Endothelial cell of umbilical vein (primary cell): Measurements from ENCODE around the gene TP73. TPM values are rescaled to one million over a fixed set of nuclear protein-coding genes. Genes with fewer than 3 reads are reported as not detected.

ENCODE experiments used
- BruUV-seq: library from RNA; stranded (reverse); fragments of 400-500 nt; replicated peaks from 2 replicates; lab custom pipeline; 2021; lab: Mats Ljungman, UMichigan
- CTCF ChIA-PET: fragments of 300-600, 350-600 bp; sonication (Branson Sonifier 250); formaldehyde crosslinking; loops from one replicate; lab custom pipeline; 2021; ENCODE audit warnings: antibody characterized with exemption, inconsistent platforms; lab: Charles Lee
- POLR2A ChIA-PET: fragments of 300-600, 350-600 bp; sonication (Branson Sonifier 250); formaldehyde crosslinking; loops from one replicate; lab custom pipeline; 2021; ENCODE audit warnings: antibody characterized with exemption, inconsistent platforms; lab: Charles Lee
- DNase-seq: peaks from one replicate; pipeline ENCODE4 v3.0.0-alpha.2; 2011; ENCODE audit warnings: low read depth, low spot score
- FAIRE-seq: peaks from 2 replicates; lab custom pipeline; 2011; peaks lifted over from hg19 to GRCh38; lab: Jason Lieb, UNC
- H2AFZ ChIP-seq: 2 replicates; pipeline ENCODE4 v1.6.0; 2012; ENCODE audit warnings: low read depth, low read length, control low read depth, inconsistent platforms
- H3K27ac ChIP-seq: 2 replicates; pipeline ENCODE4 v1.5.1; 2011; ENCODE audit warnings: low read depth, mild to moderate bottlenecking, control low read depth, low read length, moderate library complexity; ENCODE audit not compliant: insufficient read depth
- H3K27me3 ChIP-seq, 2 experiments: 2 replicates each; pipeline versions ENCODE4 v1.6.0 to v1.6.1; 2011; ENCODE audit warnings: low read length in 2 of 2, mixed read lengths in 1 of 2; ENCODE audit not compliant: control insufficient read depth in 2 of 2, insufficient read depth in 2 of 2
- H3K36me3 ChIP-seq, 2 experiments: 2 replicates in 1 of 2; 3 replicates in 1 of 2; pipeline ENCODE4 v1.5.1; 2011; ENCODE audit warnings: low read length in 2 of 2, mild to moderate bottlenecking in 1 of 2, moderate library complexity in 1 of 2; ENCODE audit not compliant: control insufficient read depth in 2 of 2, insufficient read depth in 2 of 2; ENCODE audit errors: extremely low read depth in 1 of 2
- H3K4me1 ChIP-seq: 3 replicates; pipeline ENCODE4 v1.5.1; 2011; ENCODE audit warnings: mild to moderate bottlenecking, low read length; ENCODE audit not compliant: control insufficient read depth, insufficient read depth; ENCODE audit errors: extremely low read depth
- H3K4me2 ChIP-seq: 2 replicates; pipeline ENCODE4 v1.6.1; 2011; ENCODE audit warnings: low read length, control low read depth, mixed read lengths; ENCODE audit not compliant: insufficient read depth
- H3K4me3 ChIP-seq, 3 experiments: fragments of 200-600 bp in 1 of 3; sonication (generic), shearing (Covaris generic) in 1 of 3; replicated peaks in 1 of 3; 2 replicates each; pipeline ENCODE4 v1.5.1; 2011 to 2016; ENCODE audit warnings: control low read depth in 3 of 3, low read length in 3 of 3, mild to moderate bottlenecking in 2 of 3, inconsistent platforms in 1 of 3, low read depth in 1 of 3, moderate library complexity in 1 of 3; ENCODE audit not compliant: insufficient read depth in 1 of 3
- H3K79me2 ChIP-seq: 2 replicates; pipeline ENCODE4 v1.6.0; 2012; ENCODE audit warnings: low read length, inconsistent platforms; ENCODE audit not compliant: control insufficient read depth, insufficient read depth
- H3K9ac ChIP-seq: replicated peaks from 2 replicates; pipeline ENCODE3; 2011; ENCODE audit warnings: low read length, control low read depth; ENCODE audit not compliant: insufficient read depth; ENCODE audit errors: extremely low read depth
- H3K9me1 ChIP-seq: replicated peaks from 3 replicates; pipeline ENCODE4 v1.6.0; 2011; ENCODE audit warnings: mild to moderate bottlenecking, low read length; ENCODE audit not compliant: control insufficient read depth, insufficient read depth; ENCODE audit errors: extremely low read depth
- H3K9me3 ChIP-seq: replicated peaks from 2 replicates; pipeline ENCODE4 v1.5.1; 2012; ENCODE audit warnings: low read length, inconsistent platforms; ENCODE audit not compliant: control insufficient read depth, insufficient read depth
- H4K20me1 ChIP-seq: replicated peaks from 2 replicates; pipeline ENCODE3; 2011; ENCODE audit warnings: mild to moderate bottlenecking, low read length; ENCODE audit not compliant: control insufficient read depth, insufficient read depth; ENCODE audit errors: extremely low read depth
- EZH2 ChIP-seq: IDR thresholded peaks from 2 replicates; pipeline ENCODE4 v1.6.1; 2012; ENCODE audit warnings: borderline replicate concordance, low read depth, mild to moderate bottlenecking, moderate library complexity, low read length, inconsistent platforms; ENCODE audit not compliant: severe bottlenecking
- FOS ChIP-seq: IDR thresholded peaks from 2 replicates; pipeline ENCODE4 v1.6.1; 2011; ENCODE audit warnings: mild to moderate bottlenecking, low read length, moderate library complexity, borderline replicate concordance; ENCODE audit not compliant: insufficient read depth
- GATA2 ChIP-seq: IDR thresholded peaks from 2 replicates; pipeline ENCODE4 v1.7.0; 2011; ENCODE audit warnings: low read depth, mild to moderate bottlenecking, moderate library complexity, mixed read lengths, low read length; ENCODE audit not compliant: insufficient read length, insufficient read depth
- JUN ChIP-seq: IDR thresholded peaks from 2 replicates; pipeline ENCODE4 v1.6.1; 2011; ENCODE audit warnings: borderline replicate concordance, low read depth; ENCODE audit not compliant: insufficient read length, insufficient read depth
- MYC ChIP-seq: IDR thresholded peaks from one replicate; pipeline ENCODE4 v1.6.1; 2011; ENCODE audit warnings: mild to moderate bottlenecking, low read depth, low read length
- POLR2A ChIP-seq: IDR thresholded peaks from 2 replicates; pipeline ENCODE4 v1.6.1; 2012; ENCODE audit warnings: low read depth, mild to moderate bottlenecking, control low read depth, low read length
- POLR2AphosphoS5 ChIP-seq: IDR thresholded peaks from 2 replicates; pipeline ENCODE4 v1.6.1; 2012; ENCODE audit warnings: low read depth, mild to moderate bottlenecking, control low read depth, low read length, moderate library complexity; ENCODE audit not compliant: insufficient read depth
- dilution Hi-C: fragments of 300-500 bp; cut with MboI; formaldehyde crosslinking; loops from one replicate; pipeline ENCODE4 v1.15.0; 2019; ENCODE audit warnings: low sequenced_read_pairs; ENCODE audit not compliant: extremely low pct_ligation_motif_present
- intact Hi-C: fragments of 100-400 bp; cut with micrococcal nuclease; formaldehyde crosslinking; loops from one replicate; pipeline ENCODE4 v1.10.0; 2022
- polyA plus RNA-seq, 4 experiments: library from polyadenylated mRNA; depleted of rRNA in 3 of 4; stranded (reverse) in 3 of 4; unstranded in 1 of 4; fragments of >200 nt; gene quantifications; 2 replicates each; pipeline versions ENCODE4 v1.2.1 to v1.2.3, GENCODE V29; 2011 to 2012; ENCODE audit warnings: missing spikeins in 1 of 4
- total RNA-seq: library from RNA; stranded (reverse); gene quantifications from 2 replicates; pipeline ENCODE4 v1.2.3, GENCODE V29; 2021
- TF ChIP-seq, protein P1 (sequence below), 2 donors: IDR thresholded peaks; 1 replicate in 1 of 2; 2 replicates in 1 of 2; pipeline ENCODE4 v1.5.1; 2011; ENCODE audit warnings: low read length in 2 of 2, mild to moderate bottlenecking in 2 of 2, moderate library complexity in 2 of 2, control low read depth in 1 of 2, inconsistent platforms in 1 of 2, low read depth in 1 of 2; ENCODE audit not compliant: insufficient read depth in 1 of 2; ENCODE audit errors: extremely low read depth in 1 of 2
- TF ChIP-seq, protein P2 (sequence below): IDR thresholded peaks from 2 replicates; pipeline ENCODE4 v1.6.1; 2011; ENCODE audit not compliant: insufficient read depth, insufficient read length

Gene TP73
- total and polyA plus RNA-seq, 2 donors (not counting 3 experiments of a cell fraction or from before 2014, with no cell fraction given): 0.03 to 0.15 TPM

DNA sequence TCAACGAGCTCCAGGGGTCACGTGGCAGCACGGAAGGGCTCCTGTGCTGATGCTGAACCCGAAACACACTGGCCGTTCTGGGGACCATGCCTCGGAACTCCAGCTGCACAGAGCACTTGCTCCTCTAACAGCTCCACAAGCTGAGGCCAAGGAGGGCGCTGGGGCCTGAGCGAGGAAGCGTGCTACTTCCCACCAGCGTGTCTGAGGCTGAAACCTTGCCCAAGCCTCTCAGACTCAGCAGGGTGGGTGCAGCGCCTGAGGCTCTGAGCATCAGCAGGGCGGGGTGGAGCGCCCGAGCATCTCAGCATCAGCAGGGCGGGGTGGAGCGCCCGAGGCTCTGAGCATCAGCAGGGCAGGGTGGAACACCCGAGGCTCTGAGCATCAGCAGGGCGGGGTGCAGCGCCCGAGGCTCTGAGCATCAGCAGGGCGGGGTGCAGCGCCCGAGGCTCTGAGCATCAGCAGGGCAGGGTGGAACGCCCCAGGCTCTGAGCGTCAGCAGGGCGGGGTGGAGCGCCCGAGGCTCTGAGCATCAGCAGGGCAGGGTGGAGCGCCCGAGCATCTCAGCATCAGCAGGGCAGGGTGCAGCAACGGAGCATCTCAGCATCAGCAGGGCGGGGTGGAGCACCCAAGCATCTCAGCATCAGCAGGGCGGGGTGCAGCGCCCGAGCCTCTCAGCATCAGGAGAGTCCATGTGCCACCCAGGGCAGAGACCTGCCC lies 12.0 kb upstream of the TP73 start:
- BruUV-seq: no TSS peak
- Histone ChIP-seq H3K4me3 (no peak overlapping the region), H2AFZ (no peak overlapping the region), H4K20me1 (no peaks in the 10 kb centered on the region), H3K9ac (no peak overlapping the region), H3K79me2 (no peaks in the 10 kb centered on the region), H3K27ac (no peak overlapping the region), H3K4me2 (no peak overlapping the region), H3K27me3 (no peaks in the 10 kb centered on the region), H3K9me3 (no peaks in the 10 kb centered on the region), H3K36me3 (peaks cover 0 to 15% of the 10 kb centered on the region in 2 experiments), H3K4me1 (no peaks in the 10 kb centered on the region), H3K9me1 (no peaks in the 10 kb centered on the region)
- POLR2A ChIA-PET: no interaction called here
- TF ChIP-seq POLR2AphosphoS5 (no peak), GATA2 (no peak), JUN (no peak), EZH2 (no peak), FOS (no peak), POLR2A (no peak), MYC (no peak)
- TF ChIP-seq, protein P1, sequence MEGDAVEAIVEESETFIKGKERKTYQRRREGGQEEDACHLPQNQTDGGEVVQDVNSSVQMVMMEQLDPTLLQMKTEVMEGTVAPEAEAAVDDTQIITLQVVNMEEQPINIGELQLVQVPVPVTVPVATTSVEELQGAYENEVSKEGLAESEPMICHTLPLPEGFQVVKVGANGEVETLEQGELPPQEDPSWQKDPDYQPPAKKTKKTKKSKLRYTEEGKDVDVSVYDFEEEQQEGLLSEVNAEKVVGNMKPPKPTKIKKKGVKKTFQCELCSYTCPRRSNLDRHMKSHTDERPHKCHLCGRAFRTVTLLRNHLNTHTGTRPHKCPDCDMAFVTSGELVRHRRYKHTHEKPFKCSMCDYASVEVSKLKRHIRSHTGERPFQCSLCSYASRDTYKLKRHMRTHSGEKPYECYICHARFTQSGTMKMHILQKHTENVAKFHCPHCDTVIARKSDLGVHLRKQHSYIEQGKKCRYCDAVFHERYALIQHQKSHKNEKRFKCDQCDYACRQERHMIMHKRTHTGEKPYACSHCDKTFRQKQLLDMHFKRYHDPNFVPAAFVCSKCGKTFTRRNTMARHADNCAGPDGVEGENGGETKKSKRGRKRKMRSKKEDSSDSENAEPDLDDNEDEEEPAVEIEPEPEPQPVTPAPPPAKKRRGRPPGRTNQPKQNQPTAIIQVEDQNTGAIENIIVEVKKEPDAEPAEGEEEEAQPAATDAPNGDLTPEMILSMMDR (IDR thresholded peaks at IDR 0.05; ENCODE audit: extremely low read depth in 1 of 2, insufficient read depth in 1 of 2, low read depth in 1 of 2, low read length in 2 of 2): no peak
- TF ChIP-seq, protein P2, sequence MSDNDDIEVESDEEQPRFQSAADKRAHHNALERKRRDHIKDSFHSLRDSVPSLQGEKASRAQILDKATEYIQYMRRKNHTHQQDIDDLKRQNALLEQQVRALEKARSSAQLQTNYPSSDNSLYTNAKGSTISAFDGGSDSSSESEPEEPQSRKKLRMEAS: no peak
- DNase-seq (no peak), FAIRE-seq (no peak)
- CTCF ChIA-PET: interaction anchor here (1.3 kb wide), 1 partner anchor 21 kb away, joined by 4 read pairs; no protein-coding TSS in a partner anchor
- dilution Hi-C loops: no loop called here
- intact Hi-C loops: no loop called here
